Uterus (tissue), 4 donors: ENCODE measurements around the gene ZBTB44. TPM values are rescaled to one million over a fixed set of nuclear protein-coding genes. Genes with fewer than 3 reads are reported as not detected.

Experiments
- DNase-seq, 2 donors: peaks; one replicate each; pipeline ENCODE4 v3.0.0-alpha.2; 2019 to 2020
- H3K27ac ChIP-seq, 2 donors: fragments of 200-600 bp; sonication (generic); 1 replicate in 1 of 2; 2 replicates in 1 of 2; pipeline ENCODE4 v1.5.1; 2016 to 2018
- H3K27me3 ChIP-seq, 2 donors: fragments of 200-600 bp; sonication (generic); one replicate each; pipeline ENCODE4 v1.5.1; 2018 to 2019; ENCODE audit warnings: control low read depth in 1 of 2
- H3K36me3 ChIP-seq, 2 donors: fragments of 200-600 bp; sonication (generic); one replicate each; pipeline ENCODE4 v1.5.1; 2019; ENCODE audit warnings: control low read depth in 1 of 2
- H3K4me1 ChIP-seq, 2 donors: fragments of 200-600 bp; sonication (generic); one replicate each; pipeline ENCODE4 v1.5.1; 2018 to 2019; ENCODE audit warnings: control low read depth in 1 of 2
- H3K4me3 ChIP-seq, 2 donors: fragments of 200-600 bp; sonication (generic); 1 replicate in 1 of 2; 2 replicates in 1 of 2; pipeline ENCODE4 v1.5.1; 2018 to 2019; ENCODE audit warnings: mild to moderate bottlenecking in 1 of 2
- H3K9me3 ChIP-seq, 2 donors: fragments of 200-600 bp; sonication (generic); one replicate each; pipeline ENCODE4 v1.5.1; 2019; ENCODE audit warnings: control low read depth in 1 of 2
- CTCF ChIP-seq, 4 experiments: fragments of 200-600 bp in 2 of 4; fragments of 450-650 bp in 2 of 4; sonication (generic) in 2 of 4; IDR thresholded peaks; one replicate each; pipeline ENCODE4 v1.5.1; 2016 to 2019; ENCODE audit warnings: antibody characterized with exemption in 4 of 4, mild to moderate bottlenecking in 2 of 4, moderate library complexity in 1 of 4
- POLR2A ChIP-seq, 2 donors: fragments of 450-650 bp; IDR thresholded peaks; one replicate each; pipeline ENCODE4 v1.6.1; 2016; ENCODE audit warnings: antibody characterized with exemption in 2 of 2, mild to moderate bottlenecking in 1 of 2, moderate library complexity in 1 of 2
- intact Hi-C: fragments of 100-400 bp; cut with DNase I; formaldehyde crosslinking; loops from one replicate; pipeline ENCODE4 v1.15.1; 2023; ENCODE audit warnings: low total_unique reads
- total RNA-seq, 4 donors: library from RNA; depleted of rRNA in 3 of 4; stranded (reverse); fragments of >200 nt in 3 of 4; gene quantifications; one replicate each; pipeline versions ENCODE4 v1.1.0 to v1.2.4, GENCODE V29; 2014 to 2023
- donor health status: DM: yes; HTN: yes; CAD: no.

ZBTB44 gene
- total RNA-seq, 4 donors from 2014 or later: 57.4 to 126 (median 95.5) TPM

GRCh38 chr11:130190371-130190881 is 124.3 kb downstream of the ZBTB44 start:
- no peak for DNase-seq
- no peaks in the 10 kb centered on the region for H3K4me1 ChIP-seq
- intact Hi-C loops: no loop called here
- no peak for TF ChIP-seq POLR2A (IDR thresholded peaks at IDR 0.05)
- TF ChIP-seq CTCF (IDR thresholded peaks at IDR 0.05): no peak
- no peak overlapping the region for H3K4me3 ChIP-seq
- no peaks in the 10 kb centered on the region for H3K27me3 ChIP-seq
- H3K27ac ChIP-seq: no peak overlapping the region
- no peaks in the 10 kb centered on the region for H3K9me3 ChIP-seq
- H3K36me3 ChIP-seq: no peaks in the 10 kb centered on the region

DNA sequence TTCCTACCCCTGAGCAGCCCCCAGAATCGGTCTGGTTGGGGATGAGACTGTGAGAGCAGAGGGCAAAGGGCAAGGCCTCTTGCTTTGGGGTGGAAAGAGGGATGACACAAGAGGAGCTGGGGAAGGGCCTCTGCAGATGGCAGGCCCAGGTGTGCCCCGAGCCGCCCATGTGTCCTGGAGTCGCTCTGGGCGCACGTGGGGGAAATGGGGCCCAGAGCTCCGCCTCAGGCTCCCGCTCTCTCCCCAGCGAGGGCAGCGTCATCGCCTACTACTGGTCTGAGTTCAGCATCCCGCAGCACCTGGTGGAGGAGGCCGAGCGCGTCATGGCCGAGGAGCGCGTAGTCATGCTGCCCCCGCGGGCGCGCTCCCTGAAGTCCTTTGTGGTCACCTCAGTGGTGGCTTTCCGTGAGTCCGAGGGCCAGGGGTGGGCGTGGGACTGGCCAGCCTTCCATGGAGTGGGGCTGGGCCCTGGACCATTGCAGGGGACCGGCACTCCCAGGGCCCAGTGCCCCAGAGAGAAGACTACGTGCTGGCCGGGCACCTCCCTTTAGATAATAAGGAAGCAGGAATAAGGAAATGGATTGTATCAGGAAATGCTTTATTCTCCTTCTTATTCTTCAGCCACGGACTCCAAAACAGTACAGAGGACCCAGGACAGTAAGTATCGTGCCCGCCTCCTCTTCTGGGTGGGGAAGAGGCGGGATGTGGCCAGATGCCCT is 125.1 kb downstream of the ZBTB44 start:
- Histone ChIP-seq H3K9me3 (no peaks in the 10 kb centered on the region), H3K36me3 (no peaks in the 10 kb centered on the region), H3K4me1 (no peaks in the 10 kb centered on the region), H3K4me3 (no peak overlapping the region), H3K27me3 (no peaks in the 10 kb centered on the region), H3K27ac (no peak overlapping the region)
- no peak for DNase-seq
- intact Hi-C loops: no loop called here
- TF ChIP-seq CTCF (IDR thresholded peaks at IDR 0.05) (no peak), POLR2A (IDR thresholded peaks at IDR 0.05) (no peak)

DNA sequence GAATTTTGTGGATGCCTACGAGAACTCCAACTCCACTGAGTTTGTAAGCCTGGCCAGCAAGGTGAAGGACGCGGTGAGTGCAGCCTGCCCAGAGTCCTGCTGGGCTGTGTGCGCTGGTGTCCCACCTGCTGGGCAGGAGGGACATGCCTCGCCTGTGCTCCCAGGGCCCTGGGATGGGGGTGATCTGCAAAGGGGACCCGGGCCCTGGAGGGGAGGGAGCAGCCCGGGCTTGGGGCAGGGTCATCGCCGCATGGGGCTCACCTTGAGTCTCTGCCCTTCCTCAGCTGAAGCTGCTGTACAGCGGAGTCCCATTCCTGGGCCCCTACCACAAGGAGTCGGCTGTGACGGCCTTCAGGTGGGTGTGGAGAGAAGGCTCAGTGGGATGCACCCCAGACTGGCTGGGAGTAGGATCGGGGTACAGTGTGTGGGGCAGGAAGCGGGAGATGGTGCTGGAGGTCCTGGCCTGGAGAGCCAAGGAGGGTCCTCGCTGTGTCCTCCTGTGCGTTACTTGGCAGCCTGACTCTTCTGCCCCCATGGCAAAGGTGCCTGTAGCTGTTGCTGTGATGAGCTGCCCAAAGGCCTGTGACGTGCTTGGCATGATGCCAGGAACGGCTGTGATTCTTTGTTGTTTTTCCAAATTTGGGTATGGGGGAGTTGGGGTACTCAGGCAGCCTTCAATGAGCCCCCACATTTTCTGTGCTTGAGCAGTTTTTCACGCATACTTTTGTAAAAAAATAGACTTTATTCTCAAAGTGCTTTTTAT is 126.0 kb downstream of the ZBTB44 start:
- TF ChIP-seq CTCF (IDR thresholded peaks at IDR 0.05) (no peak), POLR2A (IDR thresholded peaks at IDR 0.05) (no peak)
- Histone ChIP-seq H3K4me3 (no peak overlapping the region), H3K4me1 (no peaks in the 10 kb centered on the region), H3K27ac (no peak overlapping the region), H3K27me3 (no peaks in the 10 kb centered on the region), H3K36me3 (no peaks in the 10 kb centered on the region), H3K9me3 (no peaks in the 10 kb centered on the region)
- DNase-seq: no peak
- intact Hi-C loops: no loop called here

DNA sequence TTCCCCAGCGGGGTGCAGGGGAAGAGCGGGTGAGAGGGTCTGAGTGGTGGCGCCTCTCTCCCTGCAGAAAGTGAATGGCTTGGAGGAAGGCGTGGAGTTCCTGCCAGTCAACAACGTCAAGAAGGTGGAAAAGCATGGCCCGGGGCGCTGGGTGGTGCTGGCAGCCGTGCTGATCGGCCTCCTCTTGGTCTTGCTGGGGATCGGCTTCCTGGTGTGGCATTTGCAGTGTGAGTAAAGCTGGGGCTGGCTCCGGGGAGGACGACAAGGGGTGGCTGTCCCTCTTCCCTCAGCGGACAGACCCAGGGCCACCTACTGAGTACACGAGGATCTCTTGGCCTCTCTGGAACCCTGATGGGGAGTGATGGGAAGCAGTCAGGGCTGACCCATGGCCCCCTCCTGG is 126.7 kb downstream of the ZBTB44 start:
- Histone ChIP-seq H3K9me3 (no peaks in the 10 kb centered on the region), H3K4me1 (no peaks in the 10 kb centered on the region), H3K27me3 (no peaks in the 10 kb centered on the region), H3K27ac (no peak overlapping the region), H3K36me3 (no peaks in the 10 kb centered on the region), H3K4me3 (no peak overlapping the region)
- TF ChIP-seq CTCF (IDR thresholded peaks at IDR 0.05) (no peak), POLR2A (IDR thresholded peaks at IDR 0.05) (no peak)
- no peak for DNase-seq
- intact Hi-C loops: no loop called here

GRCh38 chr11:130187096-130187495 is 127.6 kb downstream of the ZBTB44 start:
- DNase-seq: no peak
- H3K27me3 ChIP-seq: no peaks in the 10 kb centered on the region
- intact Hi-C loops: no loop called here

More at GRCh38 chr11:130187096-130187495, 127.6 kb downstream of the ZBTB44 start:
- no peak overlapping the region for H3K4me3 ChIP-seq
- no peak overlapping the region for H3K27ac ChIP-seq
- TF ChIP-seq CTCF (IDR thresholded peaks at IDR 0.05) (no peak), POLR2A (IDR thresholded peaks at IDR 0.05) (no peak)
- no peaks in the 10 kb centered on the region for H3K9me3 ChIP-seq
- H3K36me3 ChIP-seq: no peaks in the 10 kb centered on the region
- H3K4me1 ChIP-seq: no peaks in the 10 kb centered on the region
